Suppressor macrophage (primary cell): ENCODE measurements around the gene C1orf56.

Experiments
- DNase-seq, 4 experiments: peaks; one replicate each; pipeline ENCODE4 v3.0.0-alpha.2; 2020 to 2022

C1orf56 gene

GRCh38 chr1:151026460-151026859 lies 21.1 kb upstream of the C1orf56 start:
- no peak for DNase-seq

DNA sequence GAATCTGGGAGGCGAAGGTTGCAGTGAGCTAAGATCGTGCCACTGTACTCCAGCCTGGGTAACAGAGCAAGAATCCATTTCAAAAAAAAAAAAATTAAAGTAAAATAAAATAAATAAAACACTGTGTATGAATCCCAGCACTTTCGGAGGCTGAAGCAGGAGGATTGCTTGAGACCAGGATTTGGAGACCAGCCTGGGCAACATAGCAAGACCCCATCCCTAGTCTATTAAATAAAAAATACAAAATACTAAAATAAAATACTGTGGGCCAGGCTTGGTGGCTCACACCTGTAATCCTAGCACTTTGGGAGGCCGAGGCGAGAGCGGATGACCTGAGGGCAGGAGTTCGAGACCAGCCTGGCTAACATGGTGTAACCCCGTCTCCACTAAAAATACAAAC lies 15.4 kb upstream of the C1orf56 start:
- DNase-seq = no peak

- no peak for DNase-seq
Measured at GRCh38 chr1:151035167-151035566, 12.4 kb upstream of the C1orf56 start.

- no peak for DNase-seq
Measured at GRCh38 chr1:151036356-151036755, 11.2 kb upstream of the C1orf56 start, which contains the start of gene BNIPL. TSS of gene BNIPL (plus strand) at chr1:151036586. CDS start at chr1:151036726, 140 bp downstream.

- DNase-seq = no peak
Measured at GRCh38 chr1:151037032-151037431, 10.5 kb upstream of the C1orf56 start.

DNA sequence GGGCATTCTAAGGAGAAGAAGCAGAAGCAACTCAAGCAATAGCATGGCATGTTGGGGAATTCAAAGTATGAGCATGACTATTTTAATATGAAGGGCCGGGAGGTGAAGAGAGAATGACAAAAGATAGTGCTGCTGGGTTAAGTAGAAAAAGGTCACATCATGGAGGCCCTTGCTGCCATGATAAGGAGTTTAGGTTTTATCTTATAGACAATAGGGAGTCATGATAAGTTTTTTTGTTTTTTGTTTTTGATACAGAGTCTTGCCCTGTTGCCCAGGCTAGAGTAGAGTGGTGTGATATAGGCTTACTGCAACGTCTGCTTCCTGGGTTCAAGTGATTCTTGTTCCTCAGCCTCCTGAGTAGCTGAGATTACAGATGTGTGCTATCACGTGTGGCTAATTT lies 8.0 kb upstream of the C1orf56 start:
- no peak for DNase-seq

GRCh38 chr1:151043163-151043562 lies 4.4 kb upstream of the C1orf56 start:
- no peak for DNase-seq

DNA sequence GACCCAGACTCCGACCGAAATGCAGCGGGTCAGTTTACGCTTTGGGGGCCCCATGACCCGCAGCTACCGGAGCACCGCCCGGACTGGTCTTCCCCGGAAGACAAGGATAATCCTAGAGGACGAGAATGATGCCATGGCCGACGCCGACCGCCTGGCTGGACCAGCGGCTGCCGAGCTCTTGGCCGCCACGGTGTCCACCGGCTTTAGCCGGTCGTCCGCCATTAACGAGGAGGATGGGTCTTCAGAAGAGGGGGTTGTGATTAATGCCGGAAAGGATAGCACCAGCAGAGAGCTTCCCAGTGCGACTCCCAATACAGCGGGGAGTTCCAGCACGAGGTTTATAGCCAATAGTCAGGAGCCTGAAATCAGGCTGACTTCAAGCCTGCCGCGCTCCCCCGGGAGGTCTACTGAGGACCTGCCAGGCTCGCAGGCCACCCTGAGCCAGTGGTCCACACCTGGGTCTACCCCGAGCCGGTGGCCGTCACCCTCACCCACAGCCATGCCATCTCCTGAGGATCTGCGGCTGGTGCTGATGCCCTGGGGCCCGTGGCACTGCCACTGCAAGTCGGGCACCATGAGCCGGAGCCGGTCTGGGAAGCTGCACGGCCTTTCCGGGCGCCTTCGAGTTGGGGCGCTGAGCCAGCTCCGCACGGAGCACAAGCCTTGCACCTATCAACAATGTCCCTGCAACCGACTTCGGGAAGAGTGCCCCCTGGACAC lies 534 bp downstream of the C1orf56 start:
- peak; percentile 50 to 70 (median 60) for DNase-seq

DNA sequence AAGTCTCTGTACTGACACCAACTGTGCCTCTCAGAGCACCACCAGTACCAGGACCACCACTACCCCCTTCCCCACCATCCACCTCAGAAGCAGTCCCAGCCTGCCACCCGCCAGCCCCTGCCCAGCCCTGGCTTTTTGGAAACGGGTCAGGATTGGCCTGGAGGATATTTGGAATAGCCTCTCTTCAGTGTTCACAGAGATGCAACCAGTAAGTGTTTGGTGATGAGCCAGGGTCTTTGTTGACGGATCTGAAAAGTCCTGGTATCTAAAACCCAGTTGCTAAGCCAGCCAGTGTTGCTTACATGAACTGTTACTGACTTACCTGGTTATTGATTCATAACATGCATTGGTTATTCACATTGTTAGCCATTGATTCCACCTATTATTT lies 1.1 kb downstream of the C1orf56 start:
- no peak for DNase-seq

GRCh38 chr1:151049458-151049857 lies 1.9 kb downstream of the C1orf56 start:
- no peak for DNase-seq

- no peak for DNase-seq
Measured at GRCh38 chr1:151050051-151050688, 2.6 kb downstream of the C1orf56 start.

GRCh38 chr1:151051356-151052009 lies 3.9 kb downstream of the C1orf56 start:
- DNase-seq = no peak

- no peak for DNase-seq
Measured at GRCh38 chr1:151054971-151055547, 7.5 kb downstream of the C1orf56 start.

- no peak for DNase-seq
Measured at GRCh38 chr1:151055581-151055980, 8.0 kb downstream of the C1orf56 start.

GRCh38 chr1:151056149-151056548 lies 8.6 kb downstream of the C1orf56 start:
- DNase-seq = no peak

- peak in 3 of 4 experiments; percentile 19 to 34 (median 20) for DNase-seq
Measured at GRCh38 chr1:151058692-151059091, 11.1 kb downstream of the C1orf56 start.

DNA sequence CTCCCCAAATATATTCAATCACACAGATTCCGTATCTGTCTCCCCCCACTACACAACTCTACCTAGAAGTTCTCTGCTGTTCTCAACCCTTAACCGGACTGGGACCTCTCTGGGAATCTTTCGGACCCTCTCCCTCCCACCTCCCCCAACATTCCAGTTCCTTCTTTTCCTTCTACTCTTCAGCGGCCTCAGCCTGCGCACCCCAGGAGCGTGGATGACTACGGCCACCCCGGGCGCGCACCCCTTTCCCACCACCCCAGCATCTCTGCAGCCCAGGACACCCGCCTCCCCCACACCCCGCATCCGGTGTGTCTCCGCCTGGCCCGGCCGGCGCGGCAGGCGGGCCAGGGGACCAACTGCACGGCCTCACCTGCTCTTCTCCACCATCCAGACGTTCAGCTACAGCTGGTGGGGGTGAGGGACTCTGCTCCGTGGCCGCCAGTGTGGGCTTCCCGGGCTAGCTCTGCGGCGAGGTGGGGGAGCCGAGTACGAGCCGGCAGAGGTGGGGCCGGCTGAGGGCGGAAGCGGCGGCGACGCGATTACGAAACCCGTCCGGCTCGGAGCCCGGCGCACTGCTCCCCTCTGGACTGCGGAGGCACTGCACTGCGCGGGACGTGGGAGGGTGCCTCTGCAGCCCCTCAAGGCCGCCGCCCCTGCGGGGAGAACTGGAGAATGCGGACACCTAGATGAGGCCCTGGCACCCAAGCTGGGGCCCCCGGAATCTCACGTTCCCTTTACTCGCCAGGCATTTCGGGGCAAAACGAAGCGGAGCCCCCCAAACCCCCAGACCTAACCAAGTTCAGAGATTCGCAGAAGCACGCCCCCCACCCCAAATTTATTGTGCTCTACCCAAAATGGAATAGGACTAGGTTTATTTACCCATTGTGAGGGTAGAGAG lies 11.8 kb downstream of the C1orf56 start, which contains the start of gene CDC42SE1:
CDC42SE1 (minus strand) TSS at position 514 of the 898 bp plus-strand sequence. CDS start 3,892 bp downstream, outside the sequence.
- peak; percentile 88 to 95 (median 92) for DNase-seq

GRCh38 chr1:151060007-151060656 lies 12.6 kb downstream of the C1orf56 start, which contains the start of gene MLLT11:
TSS of gene MLLT11 (plus strand) at chr1:151060397. CDS start at chr1:151067225, 6,828 bp downstream.
- peak in 1 of 4 experiments; percentile 33 for DNase-seq

DNA sequence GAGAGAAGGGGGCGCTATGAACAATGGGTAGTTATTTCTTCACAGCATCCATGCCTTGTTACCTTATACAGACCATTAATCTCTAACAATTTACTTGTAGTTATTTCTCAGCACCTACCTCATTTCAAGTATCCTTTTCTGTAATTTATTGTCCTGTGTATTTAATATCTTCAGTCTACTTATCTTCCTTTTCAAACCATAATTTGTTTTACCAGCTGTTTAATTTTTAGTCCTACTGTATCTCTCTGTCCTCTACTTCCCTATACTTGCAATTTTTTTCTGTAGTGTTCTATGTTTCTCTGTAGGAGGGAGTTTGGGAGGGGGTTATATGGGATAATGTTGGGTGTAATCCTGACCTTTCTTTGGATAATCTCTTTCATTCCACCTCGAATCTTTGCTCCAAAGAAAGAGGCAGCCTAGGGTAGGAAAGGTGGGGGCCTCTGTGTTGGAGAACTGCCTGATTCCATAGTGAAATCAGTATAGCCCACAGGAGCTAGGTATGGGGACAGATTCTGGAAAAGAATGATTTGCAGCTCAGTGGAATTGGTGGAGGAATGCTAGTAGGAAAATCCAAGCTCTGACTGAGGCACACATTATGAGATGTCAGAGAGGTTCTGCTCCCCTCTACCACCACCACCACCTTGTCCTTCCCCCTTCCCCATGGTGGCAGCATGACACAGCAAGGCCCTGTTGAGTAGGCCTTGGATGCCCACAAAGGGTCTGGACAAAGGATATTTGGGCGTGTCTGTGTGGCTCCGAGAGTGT lies 13.3 kb downstream of the C1orf56 start:
- DNase-seq = no peak

GRCh38 chr1:151061704-151062103 lies 14.2 kb downstream of the C1orf56 start:
- no peak for DNase-seq
